Erythroblast (primary cell): ENCODE measurements around the gene VRK3.

Source experiments
- DNase-seq, 2 experiments: peaks; one replicate each; lab custom pipeline; 2025; lab: John Stamatoyannopoulos, UW
- GATA1 ChIP-seq: IDR thresholded peaks from 2 replicates; pipeline ENCODE4 v1.6.1; 2011; ENCODE audit warnings: low read depth, mild to moderate bottlenecking, control low read depth, low read length, moderate library complexity
- POLR2A ChIP-seq: IDR thresholded peaks from 2 replicates; pipeline ENCODE4 v1.6.1; 2011; ENCODE audit warnings: mild to moderate bottlenecking, low read length

Gene VRK3

GRCh38 chr19:50046649-50047503, 21.7 kb upstream of the VRK3 start:
- TF ChIP-seq POLR2A (no peak), GATA1 (no peak)
- DNase-seq = peak; percentile 46 to 51

GRCh38 chr19:50044922-50045321, 19.8 kb upstream of the VRK3 start:
- DNase-seq = no peak
- TF ChIP-seq POLR2A (no peak), GATA1 (no peak)

GRCh38 chr19:50043967-50044366, 18.8 kb upstream of the VRK3 start:
- TF ChIP-seq GATA1 (no peak), POLR2A (no peak)
- DNase-seq = no peak

GRCh38 chr19:50042363-50043024, 17.3 kb upstream of the VRK3 start:
- no peak for TF ChIP-seq POLR2A
- TF ChIP-seq GATA1 = no peak
- no peak for DNase-seq

GRCh38 chr19:50040967-50041366, 15.8 kb upstream of the VRK3 start:
- no peak for TF ChIP-seq GATA1
- no peak for TF ChIP-seq POLR2A
- no peak for DNase-seq

- no peak for TF ChIP-seq POLR2A
- TF ChIP-seq GATA1 = no peak
- no peak for DNase-seq
Measured at GRCh38 chr19:50039968-50040367, 14.8 kb upstream of the VRK3 start.

- DNase-seq = no peak
Measured at GRCh38 chr19:50036908-50037307, 11.7 kb upstream of the VRK3 start.

GRCh38 chr19:50030937-50031336, 5.8 kb upstream of the VRK3 start:
- DNase-seq = no peak
- TF ChIP-seq POLR2A = no peak
- TF ChIP-seq GATA1 = no peak

More at GRCh38 chr19:50036908-50037307, 11.7 kb upstream of the VRK3 start:
- TF ChIP-seq GATA1 (no peak), POLR2A (no peak)

GRCh38 chr19:50030225-50030624, 5.1 kb upstream of the VRK3 start:
- DNase-seq = no peak
- no peak for TF ChIP-seq GATA1
- no peak for TF ChIP-seq POLR2A

GRCh38 chr19:50026550-50026906, 1.4 kb upstream of the VRK3 start:
- DNase-seq = no peak
- TF ChIP-seq POLR2A (no peak), GATA1 (no peak)

GRCh38 chr19:50025794-50026549, 800 bp upstream of the VRK3 start, which contains the start of gene ZNF473:
Gene ZNF473 (plus strand): TSS chr19:50026005. CDS start chr19:50031083, 5,078 bp downstream.
- no peak for TF ChIP-seq GATA1
- TF ChIP-seq POLR2A = no peak

GRCh38 chr19:50024719-50025021, 502 bp downstream of the VRK3 start:
- no peak for DNase-seq
- no peak for TF ChIP-seq GATA1
- TF ChIP-seq POLR2A = no peak

More at GRCh38 chr19:50025794-50026549, 800 bp upstream of the VRK3 start, which contains the start of gene ZNF473:
- peak; percentile 97 to 98 for DNase-seq

GRCh38 chr19:50022823-50023222, 2.3 kb downstream of the VRK3 start:
- no peak for TF ChIP-seq GATA1
- no peak for TF ChIP-seq POLR2A
- DNase-seq = no peak

- DNase-seq = no peak
- TF ChIP-seq GATA1 = no peak
- no peak for TF ChIP-seq POLR2A
Measured at GRCh38 chr19:50020481-50020880, 4.7 kb downstream of the VRK3 start.
